ENCODE measurements around the gene PPP1R3F.
"Not testable (repeated sequence)": the region's sequence is repeated elsewhere in the genome, so short reads cannot be mapped to it uniquely, and the experiment has no call there.

GRCh38 chrX:49323735-49324134 lies 54.1 kb downstream of the PPP1R3F start:
- not testable (repeated sequence) for TF ChIP-seq SRSF9 (IDR thresholded peaks at IDR 0.05; ENCODE audit: borderline replicate concordance, low read depth, low read length); ZMIZ1 (IDR thresholded peaks at IDR 0.05; ENCODE audit: low read depth in 2 of 2, low read length in 2 of 2); MEIS2 (IDR thresholded peaks at IDR 0.05; ENCODE audit: partially characterized antibody); CBFB (CRISPR knock-in tag; IDR thresholded peaks at IDR 0.05); ZNF24 (IDR thresholded peaks at IDR 0.05); SIN3A (IDR thresholded peaks at IDR 0.05; ENCODE audit: borderline replicate concordance in 2 of 2, control insufficient read depth in 1 of 2, low read depth in 2 of 2, low read length in 2 of 2); ZZZ3 (IDR thresholded peaks at IDR 0.05); POLR2A (conservative IDR thresholded peaks at IDR 0.05); CTCF (IDR thresholded peaks at IDR 0.05 in 2 of 3, conservative IDR thresholded peaks at IDR 0.05 in 1 of 3; ENCODE audit: insufficient read depth in 2 of 3, low read depth in 1 of 3, low read length in 3 of 3); NFYB (IDR thresholded peaks at IDR 0.05; ENCODE audit: extremely low read depth, insufficient read length); CHD4 (IDR thresholded peaks at IDR 0.05; ENCODE audit: insufficient read depth, insufficient replicate concordance, low read depth, low read length, poor library complexity, severe bottlenecking); KLF13 (tag; IDR thresholded peaks at IDR 0.05; ENCODE audit: borderline replicate concordance, low read depth); FOXM1 (IDR thresholded peaks at IDR 0.05; ENCODE audit: low read depth); FOXM1 (CRISPR knock-in tag; IDR thresholded peaks at IDR 0.05; ENCODE audit: low read depth); UBTF (IDR thresholded peaks at IDR 0.05; ENCODE audit: borderline replicate concordance in 1 of 2, low read depth in 2 of 2, low read length in 2 of 2)

Measured in K562 (cell line).